Adipocyte (in vitro differentiated cells): Measurements from ENCODE around the gene GLB1L3.
A peak's percentile ranks its signal among the peaks of the same experiment; 100 is the strongest.

ENCODE experiments used
- DNase-seq: peaks from one replicate; pipeline ENCODE4 v3.0.0-alpha.2; 2015; ENCODE audit warnings: low read depth
- H3K27me3 ChIP-seq: replicated peaks from 2 replicates; pipeline ENCODE4 v1.7.0; 2013; ENCODE audit warnings: mild to moderate bottlenecking, low read length, moderate library complexity; ENCODE audit not compliant: control insufficient read depth, insufficient read depth
- H3K36me3 ChIP-seq: 2 replicates; pipeline ENCODE4 v1.7.0; 2013; ENCODE audit warnings: low read length, mild to moderate bottlenecking, moderate library complexity; ENCODE audit not compliant: control insufficient read depth, insufficient read depth, severe bottlenecking
- H3K4me1 ChIP-seq: 2 replicates; pipeline ENCODE4 v1.7.0; 2013; ENCODE audit warnings: mild to moderate bottlenecking, low read length, moderate library complexity; ENCODE audit not compliant: control insufficient read depth, insufficient read depth
- H3K4me3 ChIP-seq: 2 replicates; pipeline ENCODE4 v1.7.0; 2013; ENCODE audit warnings: mild to moderate bottlenecking, low read length, moderate library complexity
- H3K9ac ChIP-seq: 2 replicates; pipeline ENCODE4 v1.7.0; 2013; ENCODE audit warnings: mild to moderate bottlenecking, low read length, moderate library complexity
- H3K9me3 ChIP-seq: 2 replicates; pipeline ENCODE4 v1.7.0; 2013; ENCODE audit warnings: mild to moderate bottlenecking, low read length, moderate library complexity; ENCODE audit not compliant: control insufficient read depth

GLB1L3 gene

DNA sequence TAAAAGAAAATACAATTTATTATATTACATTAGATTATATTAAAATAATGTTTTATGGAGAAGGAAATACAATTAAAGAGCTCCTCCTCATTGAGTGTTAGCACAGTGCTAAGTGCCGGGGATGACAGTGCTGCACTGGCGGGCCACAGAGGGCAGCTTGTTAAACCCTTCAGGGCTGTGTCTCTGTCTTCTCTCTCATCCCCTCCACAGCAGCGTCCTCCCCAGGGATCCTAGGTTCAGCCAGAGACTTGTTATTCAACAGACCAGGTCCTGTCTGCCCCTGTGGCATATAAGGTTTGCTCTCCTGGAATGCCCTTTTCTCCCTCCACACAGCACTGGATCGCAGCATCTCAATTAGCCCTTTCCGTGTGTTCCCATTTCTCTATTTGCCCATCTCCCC is 37.2 kb upstream of the GLB1L3 start:
- H3K4me3 ChIP-seq = no peak overlapping the region
- no peak overlapping the region for H3K9ac ChIP-seq
- peaks cover 73% of the 10 kb centered on the region for H3K36me3 ChIP-seq
- no peaks in the 10 kb centered on the region for H3K27me3 ChIP-seq
- DNase-seq = no peak
- H3K9me3 ChIP-seq = no peaks in the 10 kb centered on the region
- H3K4me1 ChIP-seq = no peaks in the 10 kb centered on the region

DNA sequence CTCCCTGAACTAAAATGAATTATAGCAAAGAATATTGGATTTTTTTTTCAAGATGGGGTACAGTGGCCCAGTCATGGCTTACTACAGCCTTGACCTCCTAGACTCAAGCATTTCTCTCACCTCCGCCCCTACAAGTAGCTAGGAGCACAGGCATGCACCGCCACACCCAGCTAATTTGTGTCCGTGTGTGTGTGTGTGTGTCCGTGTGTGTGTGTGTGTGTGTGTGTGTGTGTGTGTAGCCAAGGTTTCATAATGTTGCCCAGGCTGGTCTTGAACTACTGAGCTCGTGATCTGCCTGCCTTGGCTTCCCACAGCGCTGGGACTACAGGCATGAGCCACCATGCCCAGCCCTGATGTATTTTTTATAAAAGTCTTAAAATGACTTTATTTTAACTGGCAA is 35.6 kb upstream of the GLB1L3 start:
- no peak overlapping the region for H3K9ac ChIP-seq
- no peak overlapping the region for H3K4me3 ChIP-seq
- no peaks in the 10 kb centered on the region for H3K9me3 ChIP-seq
- no peak for DNase-seq
- H3K27me3 ChIP-seq = no peaks in the 10 kb centered on the region
- H3K4me1 ChIP-seq = no peaks in the 10 kb centered on the region
- peaks cover 84% of the 10 kb centered on the region for H3K36me3 ChIP-seq

DNA sequence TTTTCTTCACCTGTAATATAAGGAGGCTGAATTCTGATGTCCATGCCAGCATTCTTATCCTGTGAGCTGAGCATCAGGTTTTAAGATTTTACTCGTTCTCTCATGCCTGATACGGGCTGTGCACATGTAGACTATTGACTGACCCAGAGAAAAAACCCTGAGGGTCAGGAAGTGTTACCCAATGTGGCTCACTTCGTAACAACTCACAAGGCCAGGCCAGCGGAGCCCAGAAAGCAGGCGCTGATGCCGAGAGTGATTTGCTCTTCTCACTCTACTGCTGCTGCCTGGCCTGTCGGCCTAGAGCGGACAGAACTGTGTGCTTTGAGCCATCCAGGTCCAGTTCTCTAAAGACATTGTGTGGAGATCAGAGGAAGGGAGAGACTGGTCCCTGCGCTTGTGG is 33.8 kb upstream of the GLB1L3 start:
- H3K36me3 ChIP-seq = peaks cover 91% of the 10 kb centered on the region
- no peaks in the 10 kb centered on the region for H3K27me3 ChIP-seq
- no peak overlapping the region for H3K9ac ChIP-seq
- no peak for DNase-seq
- no peaks in the 10 kb centered on the region for H3K9me3 ChIP-seq
- no peaks in the 10 kb centered on the region for H3K4me1 ChIP-seq
- H3K4me3 ChIP-seq = no peak overlapping the region

DNA sequence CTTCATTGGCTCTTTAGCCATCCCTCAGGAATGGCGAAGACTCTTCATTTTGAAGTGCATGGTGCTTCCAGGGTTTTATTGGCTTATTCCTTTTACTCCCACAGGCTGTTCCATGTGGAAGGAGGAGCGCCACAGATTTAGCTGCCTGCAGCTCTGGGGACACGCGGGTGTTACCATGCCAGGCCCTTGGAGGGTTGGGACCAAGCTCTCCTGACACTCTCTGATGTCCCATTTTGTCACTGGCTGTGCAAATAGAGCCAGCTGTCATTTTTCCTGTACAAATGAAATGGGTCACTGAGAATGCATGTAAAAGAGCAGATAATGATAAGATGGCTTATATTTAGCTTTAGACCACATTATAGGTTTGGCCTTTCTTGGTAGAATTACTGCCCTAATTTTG is 32.3 kb upstream of the GLB1L3 start:
- no peaks in the 10 kb centered on the region for H3K27me3 ChIP-seq
- no peak overlapping the region for H3K9ac ChIP-seq
- peaks cover 99% of the 10 kb centered on the region for H3K36me3 ChIP-seq
- no peaks in the 10 kb centered on the region for H3K4me1 ChIP-seq
- DNase-seq = no peak
- no peak overlapping the region for H3K4me3 ChIP-seq
- no peaks in the 10 kb centered on the region for H3K9me3 ChIP-seq

DNA sequence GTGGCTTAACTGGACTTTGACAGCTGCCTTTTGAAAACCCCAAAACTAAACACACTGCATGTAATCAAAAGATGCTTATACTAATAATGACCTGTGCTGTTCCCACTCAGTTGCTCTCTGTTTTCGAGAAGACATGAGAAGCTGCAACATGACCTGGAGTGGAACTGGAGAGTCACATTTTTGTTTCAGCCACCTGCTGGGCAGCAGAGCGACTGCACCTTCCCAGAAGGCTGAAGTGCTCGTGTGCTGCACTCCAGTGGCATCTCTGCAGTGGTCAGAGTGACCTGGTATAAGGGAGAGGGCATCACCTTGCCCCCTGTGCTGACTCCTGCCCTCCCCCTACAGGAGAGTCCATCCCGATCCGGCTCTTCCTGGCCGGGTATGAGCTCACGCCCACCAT is 31.6 kb upstream of the GLB1L3 start:
- no peak overlapping the region for H3K9ac ChIP-seq
- H3K9me3 ChIP-seq = no peaks in the 10 kb centered on the region
- H3K4me3 ChIP-seq = no peak overlapping the region
- peaks cover under 1% of the 10 kb centered on the region for H3K4me1 ChIP-seq
- peak; percentile 29 for DNase-seq
- no peaks in the 10 kb centered on the region for H3K27me3 ChIP-seq
- peaks cover 99% of the 10 kb centered on the region for H3K36me3 ChIP-seq

DNA sequence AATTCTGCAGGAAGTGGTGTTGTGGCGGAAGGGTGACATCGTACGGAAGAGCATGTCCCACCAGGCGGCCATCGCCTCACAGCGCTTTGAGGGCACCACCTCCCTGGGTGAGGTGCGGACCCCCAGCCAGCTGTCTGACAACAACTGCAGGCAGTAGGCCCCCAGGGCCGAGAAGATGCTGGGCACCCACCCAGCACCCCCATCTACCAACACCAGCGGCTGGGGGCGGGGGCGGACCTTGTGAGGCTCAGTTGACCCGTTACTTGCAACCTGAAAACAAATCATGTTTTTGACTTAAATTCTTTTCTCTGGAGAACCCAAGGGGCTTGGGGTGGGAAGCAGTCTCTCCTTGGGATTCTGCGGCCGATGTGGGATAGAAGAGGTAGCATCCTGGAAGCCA is 30.7 kb upstream of the GLB1L3 start:
- H3K27me3 ChIP-seq = no peaks in the 10 kb centered on the region
- no peak overlapping the region for H3K4me3 ChIP-seq
- H3K36me3 ChIP-seq = peaks cover 99% of the 10 kb centered on the region
- no peak for DNase-seq
- H3K4me1 ChIP-seq = peaks cover 8% of the 10 kb centered on the region
- H3K9ac ChIP-seq = no peak overlapping the region
- no peaks in the 10 kb centered on the region for H3K9me3 ChIP-seq

DNA sequence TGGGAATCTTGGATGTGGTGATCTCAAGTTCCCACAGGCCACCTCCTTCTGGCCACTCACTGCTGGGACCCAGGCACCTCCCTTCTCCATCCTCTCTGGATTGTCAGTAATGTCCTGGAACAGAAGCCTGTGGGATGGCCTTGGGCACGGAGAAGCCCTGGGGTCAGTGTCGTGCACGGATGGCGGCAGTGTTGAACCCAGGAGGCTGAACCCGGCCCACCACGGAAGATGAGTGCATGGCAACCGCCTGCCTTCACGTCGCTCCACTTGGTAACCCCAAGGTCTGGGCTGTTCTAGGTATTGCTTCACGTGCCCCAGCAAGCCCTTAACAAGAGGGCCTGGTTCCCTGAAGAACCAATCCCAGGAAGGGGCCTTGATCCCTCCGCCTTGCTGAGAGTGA is 30.1 kb upstream of the GLB1L3 start:
- Histone ChIP-seq H3K9me3 (no peaks in the 10 kb centered on the region), H3K4me3 (no peak overlapping the region), H3K9ac (no peak overlapping the region), H3K27me3 (no peaks in the 10 kb centered on the region), H3K4me1 (peaks cover 12% of the 10 kb centered on the region), H3K36me3 (peaks cover 93% of the 10 kb centered on the region)
- DNase-seq = no peak

DNA sequence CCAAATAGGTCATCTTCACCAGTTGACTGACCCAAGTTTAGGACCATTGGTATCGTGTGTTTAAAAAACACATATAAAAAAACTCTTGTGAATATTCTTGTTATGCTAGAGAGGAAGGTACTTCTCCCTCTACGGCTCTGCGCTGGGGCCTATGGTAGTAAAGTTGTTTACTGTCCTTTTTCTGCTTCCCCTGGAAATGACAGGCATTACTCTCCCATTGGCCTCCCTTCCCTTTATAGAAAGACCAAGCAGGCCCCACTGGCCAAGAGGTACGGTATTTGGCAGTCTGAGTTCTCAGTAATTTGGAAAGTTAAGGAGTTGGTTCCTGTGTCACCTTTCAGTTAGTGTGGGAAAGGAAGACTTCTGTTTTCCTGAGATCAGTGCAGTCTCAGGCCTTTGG is 29.5 kb upstream of the GLB1L3 start:
- no peak overlapping the region for H3K9ac ChIP-seq
- DNase-seq = no peak
- H3K4me1 ChIP-seq = peaks cover 18% of the 10 kb centered on the region
- no peaks in the 10 kb centered on the region for H3K27me3 ChIP-seq
- H3K9me3 ChIP-seq = no peaks in the 10 kb centered on the region
- H3K36me3 ChIP-seq = peaks cover 87% of the 10 kb centered on the region
- no peak overlapping the region for H3K4me3 ChIP-seq

DNA sequence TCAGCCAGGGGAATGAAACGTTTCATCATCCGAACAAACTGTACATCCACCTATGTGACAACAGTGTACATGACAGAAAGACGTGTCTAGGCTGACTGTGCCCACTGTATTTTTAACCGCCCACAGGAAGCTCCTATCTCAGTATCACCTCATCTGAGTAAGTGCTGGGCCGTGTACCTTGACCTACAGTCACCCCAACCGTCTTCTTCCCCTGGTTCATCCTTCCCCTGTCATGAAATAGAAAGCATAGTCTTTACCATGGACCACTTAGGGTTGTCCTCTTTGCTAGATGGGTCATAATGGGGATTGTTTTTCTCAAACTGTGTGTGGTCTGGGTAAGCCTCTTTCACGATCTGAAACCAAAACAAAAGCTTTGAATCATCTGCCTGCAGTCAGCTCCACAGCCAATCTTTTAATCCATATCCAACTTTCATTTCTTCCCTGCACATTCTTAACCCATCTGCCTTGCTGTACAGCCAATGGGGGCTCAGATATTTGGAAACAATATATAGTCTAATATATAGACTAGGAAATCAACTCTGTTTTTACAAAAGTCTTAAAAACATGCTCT is 27.2 kb upstream of the GLB1L3 start:
- DNase-seq = no peak
- H3K36me3 ChIP-seq = peaks cover 65% of the 10 kb centered on the region
- H3K27me3 ChIP-seq = no peaks in the 10 kb centered on the region
- no peak overlapping the region for H3K9ac ChIP-seq
- no peaks in the 10 kb centered on the region for H3K9me3 ChIP-seq
- H3K4me3 ChIP-seq = no peak overlapping the region
- H3K4me1 ChIP-seq = peaks cover 26% of the 10 kb centered on the region

DNA sequence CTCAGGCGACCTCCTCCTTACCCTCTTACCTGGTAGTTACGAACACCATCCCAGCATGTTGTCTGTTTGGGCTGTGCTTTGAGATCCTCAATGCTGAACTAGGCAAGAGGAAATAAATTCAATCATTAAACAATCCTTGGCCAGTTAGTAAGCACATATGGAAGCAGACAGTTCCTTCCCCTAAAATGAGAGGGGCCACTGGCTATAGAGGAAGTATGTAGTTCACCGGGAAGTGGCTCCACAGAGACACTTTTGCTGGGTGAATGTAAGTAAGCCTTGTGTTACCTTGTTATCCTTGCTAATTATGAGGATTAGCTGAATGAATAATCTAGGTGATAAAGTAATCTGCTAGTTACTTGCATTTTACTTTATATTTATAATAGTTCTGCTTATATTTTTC is 25.9 kb upstream of the GLB1L3 start:
- no peaks in the 10 kb centered on the region for H3K27me3 ChIP-seq
- no peak for DNase-seq
- peak overlapping the region; percentile 60 for H3K9ac ChIP-seq
- H3K9me3 ChIP-seq = no peaks in the 10 kb centered on the region
- H3K4me1 ChIP-seq = peaks cover 34% of the 10 kb centered on the region
- peaks cover 52% of the 10 kb centered on the region for H3K36me3 ChIP-seq
- H3K4me3 ChIP-seq = no peak overlapping the region

DNA sequence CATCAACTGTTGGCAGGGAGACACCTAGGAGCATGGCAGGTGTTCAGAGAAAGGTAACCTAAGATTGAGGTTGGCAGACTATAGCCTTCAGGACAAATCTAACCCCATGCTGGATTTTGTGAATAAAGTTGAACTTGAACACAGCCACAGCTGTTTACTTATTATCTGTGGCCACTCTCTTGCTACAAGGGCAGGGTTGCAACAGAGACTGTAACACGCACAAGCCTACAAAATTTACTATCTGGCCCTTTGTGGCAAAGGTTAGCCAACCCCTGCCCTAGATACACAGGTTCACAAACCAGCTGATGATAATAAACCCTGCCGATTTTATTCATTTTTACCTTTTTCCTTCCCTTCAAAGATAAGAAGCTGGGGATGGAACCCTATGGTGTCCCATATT is 25.5 kb upstream of the GLB1L3 start:
- H3K4me3 ChIP-seq = peak overlapping the region; percentile 55
- H3K4me1 ChIP-seq = peaks cover 34% of the 10 kb centered on the region
- H3K27me3 ChIP-seq = no peaks in the 10 kb centered on the region
- DNase-seq = no peak
- H3K9me3 ChIP-seq = no peaks in the 10 kb centered on the region
- H3K36me3 ChIP-seq = peaks cover 48% of the 10 kb centered on the region
- peak overlapping the region; percentile 60 for H3K9ac ChIP-seq
